Transverse colon (tissue), 4 donors: ENCODE results near the gene MYCL. TPM values are rescaled to one million over a fixed set of nuclear protein-coding genes. Genes with fewer than 3 reads are reported as not detected.

Source experiments
- DNase-seq: peaks from one replicate; pipeline ENCODE4 v3.0.0-alpha.2; 2019
- H3K27ac ChIP-seq, 4 donors: fragments of 200-600 bp; sonication (generic); 2 replicates each; pipeline ENCODE4 v1.5.1; 2016 to 2018; ENCODE audit warnings: inconsistent platforms in 4 of 4
- H3K27me3 ChIP-seq: fragments of 200-600 bp; sonication (generic); 2 replicates; pipeline ENCODE4 v1.5.1; 2017; ENCODE audit warnings: inconsistent platforms
- H3K36me3 ChIP-seq, 4 donors: fragments of 200-600 bp; sonication (generic); 2 replicates each; pipeline ENCODE4 v1.5.1; 2017 to 2019; ENCODE audit warnings: inconsistent platforms in 4 of 4
- H3K4me1 ChIP-seq, 4 donors: fragments of 200-600 bp; sonication (generic); 2 replicates each; pipeline ENCODE4 v1.5.1; 2017 to 2020; ENCODE audit warnings: inconsistent platforms in 4 of 4
- H3K4me3 ChIP-seq, 4 donors: fragments of 200-600 bp; sonication (generic); 1 replicate in 1 of 4; 2 replicates in 3 of 4; pipeline versions ENCODE4 v1.5.1 to v1.6.1; 2017 to 2019; ENCODE audit warnings: inconsistent platforms in 4 of 4
- H3K9me3 ChIP-seq, 2 donors: fragments of 200-600 bp; sonication (generic); 2 replicates each; pipeline ENCODE4 v1.5.1; 2017 to 2019; ENCODE audit warnings: inconsistent platforms in 2 of 2
- EP300 ChIP-seq: sonication (generic); formaldehyde crosslinking; IDR thresholded peaks from one replicate; pipeline ENCODE4 v1.6.1; 2017; ENCODE audit warnings: antibody characterized with exemption, low read depth
- POLR2A ChIP-seq: fragments of 450-650 bp; IDR thresholded peaks from one replicate; pipeline ENCODE4 v1.6.1; 2016; ENCODE audit warnings: antibody characterized with exemption, mild to moderate bottlenecking, moderate library complexity
- POLR2AphosphoS5 ChIP-seq, 3 donors: sonication (generic); formaldehyde crosslinking; IDR thresholded peaks; one replicate each; pipeline ENCODE4 v1.6.1; 2016; ENCODE audit warnings: antibody characterized with exemption in 3 of 3
- WGBS, 2 donors: methylation state at CpG; one replicate each; pipeline ENCODE4 v1.1.5; 2018; ENCODE audit warnings: low coverage in 1 of 2; 5-methylcytosine and 5-hydroxymethylcytosine counted together
- in situ Hi-C, 4 donors: fragments of 200-750 bp; cut with MboI; loops; one replicate each; pipeline versions ENCODE4 v1.15.0 to v1.15.1; 2017; ENCODE audit warnings: low sequenced_read_pairs in 3 of 4, low pct_ligation_motif_present in 1 of 4, low pct_unique_long_range_greater_than_20kb in 1 of 4
- intact Hi-C: fragments of 100-400 bp; cut with DNase I; formaldehyde crosslinking; loops from one replicate; pipeline ENCODE4 v1.15.1; 2023; ENCODE audit warnings: low total_unique reads
- total RNA-seq, 4 donors: library from RNA; depleted of rRNA; stranded (reverse); fragments of >200 nt; gene quantifications; one replicate each; pipeline ENCODE4 v1.1.0, GENCODE V29; 2016
- TF ChIP-seq, protein P1 (sequence below), 5 experiments: fragments of 200-600 bp in 3 of 5; fragments of 450-650 bp in 2 of 5; sonication (generic) in 3 of 5; IDR thresholded peaks; 1 replicate in 2 of 5; 2 replicates in 3 of 5; pipeline ENCODE4 v1.5.1; 2016 to 2017; ENCODE audit warnings: antibody characterized with exemption in 5 of 5, inconsistent platforms in 3 of 5, mild to moderate bottlenecking in 2 of 5, moderate library complexity in 1 of 5

The MYCL gene
- total RNA-seq, 4 donors from 2014 or later, result 14.2 to 27.3 (median 15.8) TPM

DNA sequence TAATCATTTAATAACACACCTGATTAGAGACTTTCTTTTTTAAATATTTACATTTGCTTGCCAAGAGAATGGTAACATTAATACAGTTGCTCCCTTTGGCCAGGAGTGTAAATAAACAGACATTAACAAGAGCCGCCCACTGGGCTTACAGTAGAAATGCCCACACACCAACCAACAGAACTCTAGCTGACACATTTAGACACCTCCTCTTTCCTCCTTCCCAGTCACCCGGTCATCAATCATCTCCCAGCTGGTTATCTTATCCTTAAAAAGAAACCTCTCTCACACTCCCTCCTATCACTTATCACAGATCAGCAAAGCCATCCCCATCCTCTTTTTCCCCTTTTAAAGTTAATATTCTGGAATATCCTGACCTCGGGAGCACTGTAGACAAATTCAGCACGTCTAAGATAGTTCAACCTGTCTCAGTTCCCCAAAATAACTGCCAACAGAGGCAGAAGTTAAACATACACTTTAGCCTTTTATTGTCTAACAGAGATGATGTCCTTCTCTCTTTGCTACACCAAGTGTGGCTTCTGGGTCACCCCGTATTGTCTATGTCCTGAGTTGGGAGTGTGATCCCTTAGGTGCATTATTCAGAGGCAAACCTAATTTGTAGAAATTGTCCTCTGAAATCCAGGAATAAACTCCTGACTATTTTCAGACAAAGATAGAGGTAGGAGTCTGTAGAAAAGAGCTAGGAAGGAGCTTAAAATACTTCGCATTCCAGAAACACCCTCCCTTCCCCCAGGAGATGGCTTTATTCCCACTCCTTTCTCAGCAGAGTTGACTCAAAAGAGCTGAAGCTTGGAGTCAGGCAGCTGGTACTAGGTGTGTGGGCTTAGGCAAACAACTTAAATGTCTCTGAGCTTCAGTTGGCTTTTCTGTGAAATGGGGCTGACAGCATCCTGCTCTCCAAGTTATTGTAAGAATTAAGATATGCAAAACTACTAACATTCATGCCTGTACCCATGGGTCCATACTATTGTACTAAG, 8.8 kb downstream of the MYCL start:
- Histone ChIP-seq H3K4me1 (peaks cover 0 to 12% (median 3%) of the 10 kb centered on the region in 4 donors), H3K9me3 (no peaks in the 10 kb centered on the region), H3K27ac (no peak overlapping the region), H3K4me3 (no peak overlapping the region), H3K36me3 (no peaks in the 10 kb centered on the region), H3K27me3 (no peaks in the 10 kb centered on the region)
- 13 to 30% methylated on average over 5 to 6 of the region's 6 CpGs for WGBS, 2 donors
- no peak for TF ChIP-seq POLR2AphosphoS5 (IDR thresholded peaks at IDR 0.05)
- TF ChIP-seq, protein P1, sequence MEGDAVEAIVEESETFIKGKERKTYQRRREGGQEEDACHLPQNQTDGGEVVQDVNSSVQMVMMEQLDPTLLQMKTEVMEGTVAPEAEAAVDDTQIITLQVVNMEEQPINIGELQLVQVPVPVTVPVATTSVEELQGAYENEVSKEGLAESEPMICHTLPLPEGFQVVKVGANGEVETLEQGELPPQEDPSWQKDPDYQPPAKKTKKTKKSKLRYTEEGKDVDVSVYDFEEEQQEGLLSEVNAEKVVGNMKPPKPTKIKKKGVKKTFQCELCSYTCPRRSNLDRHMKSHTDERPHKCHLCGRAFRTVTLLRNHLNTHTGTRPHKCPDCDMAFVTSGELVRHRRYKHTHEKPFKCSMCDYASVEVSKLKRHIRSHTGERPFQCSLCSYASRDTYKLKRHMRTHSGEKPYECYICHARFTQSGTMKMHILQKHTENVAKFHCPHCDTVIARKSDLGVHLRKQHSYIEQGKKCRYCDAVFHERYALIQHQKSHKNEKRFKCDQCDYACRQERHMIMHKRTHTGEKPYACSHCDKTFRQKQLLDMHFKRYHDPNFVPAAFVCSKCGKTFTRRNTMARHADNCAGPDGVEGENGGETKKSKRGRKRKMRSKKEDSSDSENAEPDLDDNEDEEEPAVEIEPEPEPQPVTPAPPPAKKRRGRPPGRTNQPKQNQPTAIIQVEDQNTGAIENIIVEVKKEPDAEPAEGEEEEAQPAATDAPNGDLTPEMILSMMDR (IDR thresholded peaks at IDR 0.05), result no peak
- DNase-seq, result no peak
- intact Hi-C loops (no loop called here), in situ Hi-C loops (no loop called here)

DNA sequence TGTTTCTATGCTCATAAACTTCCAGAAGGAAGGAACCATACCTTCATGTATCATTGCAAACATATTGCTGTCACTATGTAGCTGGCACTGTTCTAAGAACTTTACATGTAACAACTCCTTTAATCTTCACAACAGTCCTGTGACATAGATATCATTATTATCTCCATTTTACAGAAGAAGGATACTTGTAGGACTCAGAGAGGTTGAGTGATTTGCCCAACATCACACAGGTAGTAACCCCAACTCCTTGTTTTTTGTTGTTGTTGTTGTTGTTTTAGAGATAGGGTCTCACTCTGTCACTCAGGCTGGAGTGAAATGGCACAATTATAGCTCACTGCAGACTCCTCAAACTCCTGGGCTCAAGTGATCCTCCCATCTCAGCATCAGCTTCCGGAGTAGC, 10.8 kb downstream of the MYCL start:
- intact Hi-C loops, result no loop called here
- no peak for DNase-seq
- 94 to 100% methylated on average over 1 of the region's 1 CpG for WGBS, 2 donors
- no peaks in the 10 kb centered on the region for H3K36me3 ChIP-seq
- in situ Hi-C loops, result no loop called here
- H3K4me1 ChIP-seq, result peaks cover 0 to 12% (median 3%) of the 10 kb centered on the region in 4 donors
- no peak overlapping the region for H3K27ac ChIP-seq
- no peak for TF ChIP-seq POLR2A
- no peak overlapping the region for H3K4me3 ChIP-seq
- no peaks in the 10 kb centered on the region for H3K9me3 ChIP-seq
- H3K27me3 ChIP-seq, result no peaks in the 10 kb centered on the region

DNA sequence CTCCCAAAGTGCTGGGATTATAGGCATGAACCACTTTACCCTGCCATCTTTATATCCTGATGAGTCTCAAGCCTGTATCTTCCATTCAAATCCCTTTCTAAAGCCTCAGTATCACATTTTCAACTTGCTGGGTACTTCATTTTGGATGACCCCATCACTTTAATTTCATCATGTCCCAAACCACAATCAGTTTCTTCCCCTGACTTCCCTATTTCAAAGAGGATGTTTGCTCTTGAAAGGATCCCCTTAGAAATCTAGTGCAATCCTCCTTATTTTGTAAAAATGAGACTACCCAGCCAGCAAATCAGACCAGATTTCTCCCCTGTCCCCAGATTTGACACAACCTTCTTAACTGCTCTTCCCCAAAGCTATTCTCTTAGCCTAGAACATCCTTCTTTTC, 11.4 kb downstream of the MYCL start:
- Histone ChIP-seq H3K4me3 (no peak overlapping the region), H3K36me3 (no peaks in the 10 kb centered on the region), H3K9me3 (no peaks in the 10 kb centered on the region), H3K4me1 (peaks cover 0 to 12% (median 3%) of the 10 kb centered on the region in 4 donors), H3K27ac (no peak overlapping the region), H3K27me3 (no peaks in the 10 kb centered on the region)
- intact Hi-C loops (no loop called here), in situ Hi-C loops (no loop called here)
- no peak for DNase-seq
- TF ChIP-seq POLR2AphosphoS5 (IDR thresholded peaks at IDR 0.05), result no peak
- no peak for TF ChIP-seq EP300
- TF ChIP-seq, protein P1 (IDR thresholded peaks at IDR 0.05), result no peak
- no peak for TF ChIP-seq POLR2A

DNA sequence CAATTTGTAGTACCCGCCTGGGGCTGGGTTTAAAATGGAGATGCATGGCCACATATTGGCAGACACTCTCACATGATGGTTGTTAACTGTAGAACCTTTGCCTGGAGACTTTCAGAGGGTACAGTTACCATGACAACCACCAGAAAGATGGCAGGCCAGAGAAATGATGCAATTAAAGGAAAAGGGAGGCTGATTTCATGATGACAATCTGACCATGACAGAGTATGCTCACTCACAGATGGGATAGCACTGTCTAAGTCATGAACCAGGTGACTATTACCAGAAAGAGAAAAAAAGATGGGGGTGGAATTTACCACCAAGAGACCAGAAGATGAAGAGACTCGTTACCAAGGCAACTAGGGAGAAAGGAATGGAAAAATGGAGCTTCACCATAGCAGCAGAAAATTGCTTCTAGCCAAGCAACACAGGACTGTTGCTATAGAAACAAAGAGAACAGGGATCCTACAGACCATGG, 14.9 kb downstream of the MYCL start:
- Histone ChIP-seq H3K4me3 (no peak overlapping the region), H3K9me3 (no peaks in the 10 kb centered on the region), H3K36me3 (no peaks in the 10 kb centered on the region), H3K4me1 (peaks cover 7 to 13% (median 12%) of the 10 kb centered on the region in 4 donors), H3K27me3 (no peaks in the 10 kb centered on the region), H3K27ac (no peak overlapping the region)
- intact Hi-C loops, result no loop called here
- 50 to 81% methylated on average over 2 of the region's 2 CpGs for WGBS, 2 donors
- TF ChIP-seq POLR2A (no peak), POLR2AphosphoS5 (IDR thresholded peaks at IDR 0.05) (no peak), EP300 (no peak)
- TF ChIP-seq, protein P1 (IDR thresholded peaks at IDR 0.05), result no peak
- in situ Hi-C loops, result loop anchor here in 1 of 4 donors (10.0 kb wide), 1 partner anchor 62 kb away; no protein-coding TSS in a partner anchor
- DNase-seq, result no peak
